Ovary (tissue), 3 donors: ENCODE measurements around the gene HSD17B8.

ENCODE experiments used
- CTCF ChIP-seq, 3 donors: fragments of 450-650 bp in 2 of 3; fragments of 200-600 bp in 1 of 3; IDR thresholded peaks; one replicate each; pipeline versions ENCODE4 v1.5.1 to v1.8.0; 2016 to 2022; ENCODE audit warnings: antibody characterized with exemption in 3 of 3, mild to moderate bottlenecking in 1 of 3
- EP300 ChIP-seq: sonication (generic); formaldehyde crosslinking; IDR thresholded peaks from one replicate; pipeline ENCODE4 v1.6.1; 2017; ENCODE audit warnings: antibody characterized with exemption
- POLR2A ChIP-seq: fragments of 450-650 bp; IDR thresholded peaks from one replicate; pipeline ENCODE4 v1.6.1; 2017; ENCODE audit warnings: antibody characterized with exemption, mild to moderate bottlenecking, moderate library complexity
- donor health status: DM: no; HTN: no; CAD: no.

- TF ChIP-seq CTCF (IDR thresholded peaks at IDR 0.05) (no peak), POLR2A (no peak), EP300 (no peak)
Observed at GRCh38 chr6:33194431-33194979, 9.9 kb upstream of the HSD17B8 start.
